Fibroblast of peridontal ligament (primary cell): Measurements from ENCODE around the gene POLQ.
"Not testable (repeated sequence)": the region's sequence is repeated elsewhere in the genome, so short reads cannot be mapped to it uniquely, and the experiment has no call there.

Experiments
- DNase-seq: peaks from one replicate; pipeline ENCODE4 v3.0.0-alpha.2; 2010; ENCODE audit errors: extremely low read depth

Gene POLQ

GRCh38 chr3:121545574-121546455 is at the start of gene POLQ:
TSS of gene POLQ (minus strand) at chr3:121545988. CDS start at chr3:121545877, 111 bp downstream.
- DNase-seq = peak; percentile 95

- no peak for DNase-seq
These were observed 49.1 kb upstream of the POLQ start for GRCh38 chr3:121594850-121595249.

DNA sequence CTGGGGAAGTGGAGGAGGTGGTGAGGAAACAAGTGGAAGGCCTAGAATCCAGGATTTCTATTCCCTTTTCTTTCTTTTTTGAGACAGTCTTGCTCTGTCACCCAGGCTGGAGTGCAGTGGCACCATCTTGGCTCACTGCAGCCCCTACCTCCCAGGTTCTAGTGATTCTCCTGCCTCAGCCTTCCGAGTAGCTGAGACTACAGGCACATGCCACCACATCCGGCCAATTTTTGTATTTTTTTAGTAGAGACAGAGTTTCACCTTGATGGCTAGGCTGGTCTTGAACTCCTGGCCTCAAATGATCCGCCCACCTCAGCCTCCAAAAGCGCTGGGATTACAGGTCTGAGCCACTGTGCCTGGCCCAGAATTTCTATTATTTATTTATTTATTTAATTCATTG is 48.0 kb upstream of the POLQ start:
- not testable (repeated sequence) for DNase-seq

GRCh38 chr3:121592856-121593702 is 47.3 kb upstream of the POLQ start, which contains the start of gene FBXO40:
TSS of gene FBXO40 (plus strand) at chr3:121593379. CDS start at chr3:121620576, 27,197 bp downstream.
- DNase-seq = peak; percentile 2

- no peak for DNase-seq
These were observed 38.6 kb upstream of the POLQ start for GRCh38 chr3:121584418-121584817.

DNA sequence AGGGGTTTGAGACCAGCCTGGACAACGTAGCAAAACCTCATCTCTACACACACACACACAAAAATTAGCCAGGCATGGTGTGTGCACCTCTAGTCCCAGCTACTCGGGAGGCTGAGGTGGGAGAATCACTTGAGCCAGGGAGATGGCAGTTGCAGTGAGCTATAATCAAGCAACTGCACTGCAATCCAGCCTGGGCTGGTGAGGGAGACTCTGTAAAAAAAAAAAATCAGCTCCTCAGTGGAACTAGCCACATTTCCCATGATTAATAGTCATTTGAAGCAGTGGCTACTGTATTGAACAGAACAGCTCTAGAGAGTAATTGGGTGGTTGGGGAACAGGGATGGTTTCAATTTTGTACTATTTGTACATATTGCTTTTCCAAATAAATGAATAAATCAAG is 35.9 kb upstream of the POLQ start:
- no peak for DNase-seq

DNA sequence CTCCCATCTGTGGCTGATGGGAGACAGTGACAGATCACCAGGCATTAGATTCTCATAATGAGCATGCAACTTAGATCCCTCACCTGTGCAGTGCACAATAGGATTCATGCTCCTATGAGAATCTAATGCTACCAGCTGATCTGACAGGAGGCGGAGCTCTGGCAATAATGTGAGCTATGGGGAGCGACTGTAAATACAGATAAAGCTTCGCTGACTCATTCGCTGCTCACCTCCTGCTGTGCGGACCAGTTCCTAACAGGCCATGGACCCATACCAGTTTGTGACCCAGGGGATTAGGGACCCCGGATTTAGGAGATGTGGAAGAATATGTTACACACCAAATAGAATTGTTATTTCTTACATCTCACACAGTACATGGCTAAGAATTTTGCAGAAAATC is 28.7 kb upstream of the POLQ start:
- DNase-seq = no peak

GRCh38 chr3:121567649-121568048 is 21.9 kb upstream of the POLQ start, which contains the start of gene ARGFX:
TSS of gene ARGFX (plus strand) at chr3:121567949. CDS start at chr3:121570714, 2,765 bp downstream.
- DNase-seq = no peak

DNA sequence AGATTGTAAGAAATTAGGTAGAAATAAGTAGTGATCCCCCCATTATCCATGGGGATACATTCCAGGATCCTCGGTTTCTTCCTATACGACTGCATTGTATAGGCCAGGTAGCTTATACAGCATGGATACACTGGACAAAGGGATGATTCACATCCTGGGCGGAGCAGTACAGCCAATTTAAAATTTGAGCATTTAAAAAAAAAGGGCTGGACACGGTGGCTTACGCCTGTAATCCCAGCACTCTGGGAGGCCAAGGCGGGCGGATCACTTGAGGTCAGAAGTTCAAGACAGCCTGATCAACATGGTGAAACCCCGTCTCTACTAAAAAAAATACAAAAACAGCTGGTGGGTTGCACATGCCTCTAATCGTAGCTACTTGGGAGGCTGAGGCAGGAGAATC is 21.0 kb upstream of the POLQ start:
- DNase-seq = no peak

DNA sequence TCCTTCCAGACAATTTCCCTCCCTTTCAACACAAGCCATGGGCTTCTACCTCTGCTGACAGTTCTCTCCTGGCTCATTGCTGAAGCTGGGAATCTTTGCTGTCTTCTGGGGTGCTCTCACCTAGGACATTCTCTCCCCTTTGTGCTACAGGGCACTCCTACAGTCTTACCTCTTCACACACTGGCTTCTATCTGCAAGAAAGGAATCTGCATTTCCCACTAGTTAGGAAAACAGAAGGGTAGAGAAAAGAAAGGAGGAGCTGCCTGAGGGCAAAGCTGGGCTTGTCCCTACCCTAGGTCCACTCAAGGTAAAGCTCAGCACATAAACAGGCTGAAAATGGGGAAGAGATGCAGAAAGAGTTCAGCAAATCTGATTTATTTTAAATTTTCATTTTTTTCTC is 16.4 kb upstream of the POLQ start:
- no peak for DNase-seq

- no peak for DNase-seq
These were observed 11.7 kb upstream of the POLQ start for GRCh38 chr3:121557426-121557934.

DNA sequence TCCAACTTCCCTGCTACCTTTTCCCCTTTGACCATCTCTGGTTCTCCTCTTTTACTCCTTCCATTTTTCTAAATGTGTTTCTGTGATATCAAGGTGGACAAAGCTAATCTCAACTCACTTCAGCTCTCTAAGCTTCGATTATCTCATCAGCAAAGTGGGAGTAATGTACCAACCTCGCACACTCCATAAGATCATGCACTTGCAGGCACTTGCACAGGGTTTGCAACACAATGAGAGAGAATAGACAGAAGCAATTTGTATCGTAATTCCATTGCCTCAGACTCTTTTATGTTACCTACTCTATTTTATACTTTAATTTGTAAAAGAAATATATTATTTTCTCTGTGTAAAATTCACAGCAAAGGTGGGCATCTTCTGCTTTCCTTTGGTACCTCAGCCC is 7.0 kb upstream of the POLQ start:
- DNase-seq = no peak

DNA sequence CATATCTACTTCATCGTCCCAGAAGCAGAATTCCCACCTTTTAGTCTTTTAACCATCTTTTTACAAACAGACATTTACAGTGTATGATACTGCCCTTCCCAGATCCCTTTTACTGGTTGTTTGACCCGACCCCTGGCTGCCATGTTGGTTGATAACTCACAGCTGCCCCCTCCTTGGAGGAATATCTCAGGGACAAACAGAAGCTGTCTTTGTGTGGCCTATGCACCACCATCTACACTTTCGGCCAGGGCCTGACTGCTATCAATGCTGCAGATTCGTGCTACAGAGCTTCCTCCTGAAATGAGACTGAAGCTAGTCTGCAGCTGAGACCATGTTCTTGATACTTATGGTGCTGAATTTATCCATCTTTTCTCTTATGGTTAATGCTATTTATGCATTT is 6.6 kb upstream of the POLQ start:
- peak; percentile 3 for DNase-seq

GRCh38 chr3:121545049-121545573 is 677 bp downstream of the POLQ start:
- no peak for DNase-seq

GRCh38 chr3:121542924-121543323 is 2.9 kb downstream of the POLQ start:
- DNase-seq = no peak

- no peak for DNase-seq
These were observed 14.5 kb downstream of the POLQ start for GRCh38 chr3:121531269-121531668.

DNA sequence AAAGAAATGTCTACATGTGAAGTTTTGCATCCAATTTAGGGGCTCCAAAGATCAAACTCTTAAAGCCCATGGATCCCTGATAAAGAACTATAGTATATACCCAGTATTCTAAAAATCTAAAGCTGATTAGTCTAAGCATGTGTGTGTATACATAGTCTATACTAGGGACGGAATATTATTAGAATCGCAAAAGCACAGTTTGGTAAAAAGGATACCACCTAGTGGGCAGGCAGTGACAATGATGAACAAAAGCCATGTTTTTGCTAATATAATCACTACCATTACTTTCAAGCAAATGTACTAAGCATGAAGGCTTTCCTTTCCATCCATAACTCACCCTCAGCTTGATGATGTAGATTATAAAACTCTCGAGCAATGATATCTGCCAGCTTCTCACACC is 16.5 kb downstream of the POLQ start:
- peak; percentile 52 for DNase-seq

DNA sequence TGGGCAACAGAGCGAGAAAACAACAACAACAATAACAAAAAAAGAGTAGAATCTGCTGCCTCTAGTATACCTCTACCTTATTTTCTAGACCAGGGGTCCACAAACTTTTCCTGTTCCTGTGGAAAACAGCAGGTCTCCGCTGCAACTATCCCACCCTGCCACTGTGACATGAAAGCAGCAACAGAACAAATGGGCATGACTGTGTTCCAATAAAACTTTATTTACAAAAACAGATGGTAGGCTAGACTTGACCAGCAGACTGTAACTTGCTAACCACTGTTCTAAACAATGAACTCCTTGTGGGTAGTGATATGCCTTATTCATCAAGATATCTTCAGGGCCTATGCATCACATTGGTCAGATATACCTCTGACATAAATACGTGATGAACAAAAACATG is 25.3 kb downstream of the POLQ start:
- DNase-seq = no peak

DNA sequence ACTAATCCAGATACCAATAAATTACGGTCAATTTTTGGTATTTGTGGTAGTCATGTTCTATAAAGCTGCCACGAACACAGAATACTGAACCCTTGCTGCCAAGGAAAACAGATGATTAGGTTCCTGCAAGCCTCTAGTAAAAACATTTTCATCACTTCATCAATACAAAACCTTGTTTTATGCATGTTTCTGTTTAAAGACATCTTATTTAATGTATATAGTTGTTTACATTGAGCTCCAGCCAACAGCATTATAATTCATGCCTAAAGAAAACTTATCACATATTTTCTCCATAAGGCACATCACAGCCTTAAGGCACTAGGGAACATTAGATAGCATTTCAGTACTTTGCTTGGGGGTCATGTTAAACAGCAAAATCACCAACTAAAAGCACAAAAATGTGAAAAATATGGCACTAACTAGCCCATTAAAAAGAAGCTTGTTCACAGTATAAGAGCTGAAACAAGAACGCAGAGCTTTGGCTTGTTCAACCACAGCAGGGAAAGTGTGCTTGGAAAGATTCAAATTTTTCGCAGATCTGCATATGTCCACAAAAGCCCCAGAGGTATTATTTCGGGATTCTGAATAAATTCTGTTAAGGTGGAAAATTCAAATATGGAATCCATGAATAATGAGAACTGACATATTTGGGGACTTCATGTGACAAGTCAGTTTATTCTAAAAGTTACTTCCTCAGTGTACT is 27.7 kb downstream of the POLQ start:
- DNase-seq = no peak

GRCh38 chr3:121515862-121516261 is 29.9 kb downstream of the POLQ start:
- no peak for DNase-seq

GRCh38 chr3:121515313-121515712 is 30.5 kb downstream of the POLQ start:
- no peak for DNase-seq
